ENCODE results near the gene WDR54. TPM values are rescaled to one million over a fixed set of nuclear protein-coding genes. Genes with fewer than 3 reads are reported as not detected.

The WDR54 gene, protein sequence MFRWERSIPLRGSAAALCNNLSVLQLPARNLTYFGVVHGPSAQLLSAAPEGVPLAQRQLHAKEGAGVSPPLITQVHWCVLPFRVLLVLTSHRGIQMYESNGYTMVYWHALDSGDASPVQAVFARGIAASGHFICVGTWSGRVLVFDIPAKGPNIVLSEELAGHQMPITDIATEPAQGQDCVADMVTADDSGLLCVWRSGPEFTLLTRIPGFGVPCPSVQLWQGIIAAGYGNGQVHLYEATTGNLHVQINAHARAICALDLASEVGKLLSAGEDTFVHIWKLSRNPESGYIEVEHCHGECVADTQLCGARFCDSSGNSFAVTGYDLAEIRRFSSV
- 28.3 and 33.1 TPM in 2 replicates for total RNA-seq (2014; rRNA removed; shearing (Covaris generic))

DNA sequence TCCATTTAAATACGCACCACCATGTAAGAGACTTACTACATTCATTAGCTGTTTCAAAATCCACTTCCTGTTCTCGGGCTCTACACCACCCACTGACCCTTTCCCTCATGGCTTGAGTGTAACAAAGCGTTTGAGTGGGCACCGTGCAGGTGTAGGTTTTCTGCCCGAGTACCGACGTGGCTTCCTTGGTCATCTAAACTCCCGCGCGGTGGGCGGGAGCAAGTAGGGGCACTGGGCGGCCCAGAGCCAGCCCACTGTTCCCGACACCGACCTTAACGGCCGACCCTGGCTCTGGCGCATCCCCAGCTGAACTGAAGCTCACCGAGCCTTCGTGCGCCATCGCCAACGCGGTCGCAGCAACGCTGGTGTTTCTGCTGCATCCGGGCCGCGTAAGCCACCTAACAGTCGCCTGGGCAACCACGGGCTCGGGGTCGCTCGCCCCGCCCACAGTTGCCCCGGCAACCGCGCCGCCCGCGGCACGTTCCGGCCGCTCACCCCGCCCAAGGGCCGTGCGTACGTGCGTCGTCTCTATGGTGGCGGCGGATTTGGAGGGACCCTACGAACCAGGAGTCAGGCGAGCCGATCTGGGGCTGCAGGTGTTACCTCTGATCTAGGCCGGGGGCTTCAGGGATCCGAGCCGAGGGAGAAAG, at the start of gene WDR54, which contains the start of gene C2orf81:
Gene WDR54 (plus strand): TSS at position 510 of the 650 bp plus-strand sequence. CDS start 424 bp downstream, outside the sequence.
Gene C2orf81 (minus strand): TSS at position 399 of the 650 bp plus-strand sequence. CDS start 59 bp downstream, at position 340.
- Histone ChIP-seq H3K27ac (no peak within 1 kb of the TSS; the same call in 1 of the 2 replicates), H3K4me1 (peaks cover 3% of the 10 kb centered on the region; the same call in 1 of the 2 replicates), H3K36me3 (peaks cover 5% of the 10 kb centered on the region; the same call in 1 of the 2 replicates), H3K9me3 (replicated peaks) (no peaks in the 10 kb centered on the region), H3K27me3 (peaks cover 13% of the 10 kb centered on the region), H3K4me3 (peak within 1 kb of the TSS; percentile 68)
- DNase-seq, result peak; percentile 89 to 95

DNA sequence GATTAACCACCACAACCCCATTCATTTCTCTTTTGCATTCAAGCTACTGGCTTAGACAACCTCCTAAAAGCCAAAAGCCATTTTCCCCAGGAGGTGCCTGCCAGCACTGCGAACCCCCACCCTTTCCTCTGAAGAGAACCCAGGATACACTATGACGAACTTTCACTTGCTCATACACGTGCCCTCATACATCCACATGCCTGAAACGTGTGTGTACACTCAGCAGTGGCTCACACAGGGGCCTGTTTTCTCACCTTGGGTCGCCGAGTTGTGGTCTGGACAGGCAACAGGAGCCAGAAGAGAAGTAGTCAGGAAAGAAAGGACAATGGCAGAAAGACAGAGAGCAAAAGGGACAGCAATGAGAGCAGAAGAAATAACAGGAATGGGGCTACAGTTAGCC, 48.9 kb upstream of the WDR54 start:
- H3K36me3 ChIP-seq, result peaks cover 34% of the 10 kb centered on the region
- H3K9me3 ChIP-seq (replicated peaks), result no peaks in the 10 kb centered on the region
- no peak for DNase-seq
- no peaks in the 10 kb centered on the region for H3K4me1 ChIP-seq
- H3K4me3 ChIP-seq, result no peak overlapping the region
- H3K27ac ChIP-seq, result no peak overlapping the region
- no peaks in the 10 kb centered on the region for H3K27me3 ChIP-seq

DNA sequence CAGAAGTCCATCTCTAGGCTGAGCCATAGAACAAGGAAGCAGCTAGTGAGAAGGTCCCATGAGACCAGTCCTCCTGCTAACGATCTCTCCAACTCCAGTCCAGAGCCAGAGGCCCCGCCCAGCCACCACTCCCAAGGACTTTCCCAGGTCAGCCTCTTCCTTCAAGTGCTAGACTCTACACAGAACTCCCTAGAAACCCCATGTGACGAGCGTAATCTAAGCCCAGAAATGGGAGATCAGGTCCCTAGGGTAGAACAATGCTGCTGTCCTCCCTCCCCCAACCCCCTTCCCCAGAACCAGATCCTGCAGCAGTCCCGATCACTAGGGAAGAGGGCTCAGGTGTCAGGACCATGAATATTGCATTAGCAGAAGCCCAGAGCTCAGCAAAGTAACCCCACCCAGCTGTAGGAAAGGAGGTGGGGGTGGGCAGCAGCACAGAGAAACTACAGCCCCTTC, 48.3 kb upstream of the WDR54 start:
- Histone ChIP-seq H3K4me1 (no peaks in the 10 kb centered on the region), H3K9me3 (replicated peaks) (no peaks in the 10 kb centered on the region), H3K27ac (no peak overlapping the region), H3K27me3 (no peaks in the 10 kb centered on the region), H3K4me3 (no peak overlapping the region), H3K36me3 (peaks cover 30% of the 10 kb centered on the region)
- DNase-seq, result peak in 1 of 2 experiments; percentile 22

DNA sequence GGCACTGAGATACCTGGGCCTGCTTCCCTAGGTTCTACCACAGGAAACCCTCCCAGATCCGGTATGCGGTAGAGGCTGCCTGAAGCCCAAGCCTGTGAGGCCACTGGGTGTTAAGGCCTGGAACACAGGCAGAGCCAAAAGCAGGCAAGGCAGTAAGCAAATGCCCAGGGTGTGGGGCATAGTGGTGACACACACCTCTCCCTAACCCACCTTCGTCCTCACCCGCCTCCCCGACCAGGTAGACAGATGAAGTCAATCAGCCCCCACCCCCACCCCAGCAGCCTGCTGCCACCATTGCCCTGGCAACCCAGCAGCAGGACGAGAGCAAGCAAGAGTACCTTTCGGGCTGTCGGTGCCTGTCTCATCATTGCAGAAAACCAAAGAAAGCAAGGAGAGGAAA, 47.5 kb upstream of the WDR54 start:
- Histone ChIP-seq H3K36me3 (peaks cover 22% of the 10 kb centered on the region), H3K27ac (no peak overlapping the region), H3K4me1 (no peaks in the 10 kb centered on the region), H3K4me3 (no peak overlapping the region), H3K27me3 (no peaks in the 10 kb centered on the region), H3K9me3 (replicated peaks) (no peaks in the 10 kb centered on the region)
- no peak for DNase-seq

DNA sequence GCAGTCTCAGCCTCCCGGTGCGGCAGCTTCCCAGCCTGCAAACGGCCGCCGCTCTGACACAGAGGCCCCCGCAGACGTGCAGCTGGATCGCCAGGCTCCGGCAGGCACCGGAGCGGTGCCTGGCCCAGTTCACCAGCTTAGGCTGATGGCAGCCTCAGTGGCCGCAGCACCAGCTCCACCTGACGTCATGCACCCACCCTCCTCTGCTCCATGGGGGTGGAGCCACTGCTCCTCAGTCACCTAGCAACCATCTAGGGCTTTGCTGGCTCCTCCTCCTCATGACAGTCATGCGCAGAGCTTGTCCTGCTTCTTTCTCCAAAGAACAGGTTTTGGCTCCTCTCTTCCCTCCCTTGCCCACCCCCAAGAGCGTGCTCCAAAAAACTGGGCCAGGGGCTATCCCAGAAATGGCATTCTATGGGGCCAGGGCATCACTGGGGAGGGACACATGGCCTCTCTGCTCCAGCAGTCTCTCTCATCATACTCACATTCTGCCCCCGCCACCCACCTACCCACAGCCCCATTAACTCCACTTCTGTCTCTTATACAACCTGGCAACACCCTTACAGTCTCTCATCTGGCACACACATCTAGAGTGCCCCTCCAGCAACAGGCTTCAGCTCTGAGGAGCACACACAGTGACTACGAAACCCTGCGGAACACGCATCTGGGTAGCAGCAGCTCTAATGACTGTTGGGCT, 46.9 kb upstream of the WDR54 start:
- Histone ChIP-seq H3K36me3 (peaks cover 17% of the 10 kb centered on the region), H3K27me3 (no peaks in the 10 kb centered on the region), H3K27ac (no peak overlapping the region), H3K4me3 (no peak overlapping the region), H3K9me3 (replicated peaks) (no peaks in the 10 kb centered on the region), H3K4me1 (no peaks in the 10 kb centered on the region)
- no peak for DNase-seq

DNA sequence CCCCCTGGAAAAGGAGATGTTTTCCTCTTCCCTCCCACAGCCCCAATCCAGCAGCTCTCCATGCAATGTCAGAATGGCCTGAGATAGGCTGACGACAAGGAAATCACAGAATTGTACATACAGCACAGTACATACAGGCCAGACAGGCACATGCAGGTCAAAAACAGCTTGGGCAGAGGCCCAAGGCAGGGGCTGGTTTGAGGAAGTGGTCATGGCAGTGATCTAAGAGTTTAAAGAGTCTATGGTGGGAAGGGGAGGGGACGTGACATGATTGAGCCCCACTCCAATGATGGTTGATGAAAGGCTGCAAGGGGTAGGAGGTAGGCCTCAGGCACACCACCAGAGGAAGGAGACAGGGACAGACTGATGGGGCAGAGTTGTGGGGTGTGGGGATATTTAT, 45.7 kb upstream of the WDR54 start:
- Histone ChIP-seq H3K27ac (no peak overlapping the region), H3K27me3 (no peaks in the 10 kb centered on the region), H3K4me3 (no peak overlapping the region), H3K4me1 (no peaks in the 10 kb centered on the region; the same call in 1 of the 2 replicates), H3K9me3 (replicated peaks) (no peaks in the 10 kb centered on the region), H3K36me3 (peaks cover 9% of the 10 kb centered on the region)
- DNase-seq, result no peak

DNA sequence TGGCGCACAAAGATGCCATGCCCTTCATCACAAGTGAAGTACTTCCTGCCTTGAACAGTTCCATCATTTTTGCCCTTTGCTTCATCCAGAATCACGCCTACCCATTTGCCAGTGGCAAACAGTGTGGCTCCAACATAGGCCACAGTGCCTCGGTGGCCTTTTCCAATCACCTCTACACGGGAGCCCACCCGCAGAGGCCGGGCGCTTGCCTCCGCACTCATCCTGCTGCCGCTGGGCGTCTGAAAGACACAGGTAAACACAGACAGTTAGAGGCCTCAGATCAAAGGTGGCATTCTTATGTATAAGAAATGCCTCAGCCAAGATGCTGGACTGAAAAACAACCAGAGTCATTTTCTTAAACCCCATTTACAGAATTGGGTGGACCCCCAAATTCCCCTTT, 43.5 kb upstream of the WDR54 start:
- Histone ChIP-seq H3K4me3 (no peak overlapping the region), H3K27me3 (no peaks in the 10 kb centered on the region), H3K36me3 (peaks cover 12% of the 10 kb centered on the region; the same call in 1 of the 2 replicates), H3K9me3 (replicated peaks) (no peaks in the 10 kb centered on the region), H3K4me1 (no peaks in the 10 kb centered on the region; the same call in 1 of the 2 replicates), H3K27ac (no peak overlapping the region)
- no peak for DNase-seq

DNA sequence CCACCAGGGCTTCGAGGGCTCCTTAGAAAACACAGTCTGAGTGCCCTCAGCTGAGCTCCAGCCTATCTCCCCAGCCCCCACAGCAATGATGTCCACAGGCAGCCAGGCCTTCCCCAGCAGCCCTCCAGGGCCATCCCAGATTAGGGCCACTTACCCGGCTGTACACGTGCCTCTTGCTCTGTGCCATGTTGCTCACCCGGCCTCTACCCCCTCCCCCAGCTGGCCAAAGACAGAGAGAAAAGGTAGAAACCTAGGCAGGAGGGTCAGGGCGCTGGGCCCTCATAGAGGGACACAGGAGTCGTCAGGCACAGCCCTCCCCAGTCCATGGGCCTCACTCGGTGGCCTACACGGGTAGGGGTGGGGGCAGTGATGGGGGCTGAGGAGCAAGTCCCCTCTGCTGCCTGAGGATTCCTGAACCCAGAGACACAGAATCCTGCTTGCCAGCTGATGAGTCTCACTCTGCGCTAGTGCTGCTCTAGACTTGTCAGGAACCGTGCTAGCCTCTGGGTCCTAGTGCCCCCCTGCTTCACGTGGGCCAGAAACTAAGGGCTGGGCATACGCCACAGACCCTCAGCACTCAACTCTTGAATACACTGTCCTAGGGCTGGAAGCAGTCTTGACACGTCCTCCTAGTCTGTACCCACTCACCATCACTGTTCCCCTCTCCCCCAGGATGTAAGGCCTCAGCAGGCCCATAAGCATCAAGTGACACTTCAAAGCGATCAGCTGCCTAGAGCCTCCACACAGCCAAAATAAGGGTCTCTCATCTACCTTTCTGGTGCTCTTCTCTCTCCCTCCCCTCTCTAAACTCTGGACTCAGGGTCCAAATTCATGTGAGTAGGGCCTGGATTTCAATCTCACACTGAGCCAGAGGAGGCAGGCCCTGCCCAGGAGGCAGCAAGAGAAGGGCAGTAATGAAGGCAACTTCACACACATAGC, 41.4 kb upstream of the WDR54 start, which contains the start of gene DCTN1:
Gene DCTN1 (minus strand): TSS at position 461 of the 939 bp plus-strand sequence. CDS start 274 bp downstream, at position 187.
- H3K27ac ChIP-seq, result no peak within 1 kb of the TSS
- H3K4me3 ChIP-seq, result no peak within 1 kb of the TSS
- no peaks in the 10 kb centered on the region for H3K9me3 ChIP-seq (replicated peaks)
- peaks cover 15% of the 10 kb centered on the region; the same call in 1 of the 2 replicates for H3K36me3 ChIP-seq
- H3K27me3 ChIP-seq, result no peaks in the 10 kb centered on the region
- no peaks in the 10 kb centered on the region; the same call in 1 of the 2 replicates for H3K4me1 ChIP-seq
- peak; percentile 39 to 55 for DNase-seq

DNA sequence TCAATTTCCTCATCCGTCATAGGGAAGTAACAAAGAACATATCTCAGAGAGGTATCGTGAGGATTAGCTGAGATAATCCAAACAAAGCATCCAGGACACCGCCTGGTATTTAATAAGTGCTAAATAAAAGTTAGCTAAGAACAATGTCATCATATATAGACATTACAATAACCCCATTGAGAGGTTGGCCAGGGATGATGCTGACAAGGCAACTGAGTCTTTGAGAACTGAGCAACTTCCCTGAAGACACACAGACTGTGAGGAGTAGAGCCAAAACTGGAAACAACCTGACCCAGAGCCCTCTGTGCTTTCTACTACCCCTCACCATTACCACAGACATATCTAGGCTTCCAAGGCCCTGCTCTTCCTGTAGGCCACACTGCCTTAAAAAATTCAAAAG, 39.8 kb upstream of the WDR54 start:
- no peak for DNase-seq
- H3K27me3 ChIP-seq, result no peaks in the 10 kb centered on the region
- H3K9me3 ChIP-seq (replicated peaks), result no peaks in the 10 kb centered on the region
- peaks cover 11% of the 10 kb centered on the region; the same call in 1 of the 2 replicates for H3K36me3 ChIP-seq
- H3K27ac ChIP-seq, result no peak overlapping the region
- no peak overlapping the region for H3K4me3 ChIP-seq
- H3K4me1 ChIP-seq, result no peaks in the 10 kb centered on the region; the same call in 1 of the 2 replicates

DNA sequence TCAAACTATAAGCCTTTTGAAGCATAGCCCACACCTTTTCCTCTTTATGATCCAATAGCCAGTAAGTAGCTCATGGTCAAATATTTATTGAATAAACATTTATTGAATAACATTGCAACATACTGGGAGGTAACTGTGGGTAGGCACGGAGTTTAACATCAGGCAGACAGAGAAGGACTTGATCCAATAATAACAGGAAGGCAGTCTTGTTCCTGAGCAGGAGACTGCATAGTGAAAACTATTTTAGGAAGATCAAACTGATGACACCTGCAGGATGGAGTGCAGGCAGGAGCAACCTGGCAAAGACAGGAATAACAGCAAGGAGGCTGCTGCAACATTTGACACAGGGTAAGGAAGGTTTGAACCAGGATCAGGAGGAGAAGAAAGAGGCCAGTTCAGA, 38.3 kb upstream of the WDR54 start:
- no peaks in the 10 kb centered on the region; the same call in 1 of the 2 replicates for H3K4me1 ChIP-seq
- no peak overlapping the region for H3K27ac ChIP-seq
- DNase-seq, result no peak
- 0 out of 2 replicates have a peak, but pooled peaks cover 5% of the 10 kb centered on the region for H3K36me3 ChIP-seq
- no peaks in the 10 kb centered on the region for H3K27me3 ChIP-seq
- H3K9me3 ChIP-seq (replicated peaks), result no peaks in the 10 kb centered on the region
- no peak overlapping the region for H3K4me3 ChIP-seq

DNA sequence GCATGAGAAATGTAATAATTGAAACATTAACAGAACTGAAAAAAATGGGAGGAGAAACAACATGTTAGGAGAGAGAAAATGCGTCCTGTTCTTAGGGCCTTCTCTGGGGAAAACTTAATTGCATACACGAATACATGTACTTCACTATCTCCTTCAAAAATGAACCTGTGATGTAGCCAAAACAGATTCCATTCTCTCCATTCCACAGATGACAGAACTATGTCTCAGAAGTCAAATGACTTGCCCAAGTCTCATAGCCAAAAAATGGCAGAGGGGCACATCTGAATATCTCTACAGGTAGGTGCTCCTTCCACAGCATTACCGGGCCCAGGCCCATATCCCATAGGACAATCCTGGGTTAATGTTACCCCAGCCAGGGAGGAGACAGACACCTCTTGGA, 37.5 kb upstream of the WDR54 start:
- Histone ChIP-seq H3K4me1 (no peaks in the 10 kb centered on the region; the same call in 1 of the 2 replicates), H3K36me3 (0 out of 2 replicates have a peak, but pooled peaks cover 5% of the 10 kb centered on the region), H3K9me3 (replicated peaks) (no peaks in the 10 kb centered on the region), H3K4me3 (no peak overlapping the region), H3K27ac (no peak overlapping the region), H3K27me3 (no peaks in the 10 kb centered on the region)
- DNase-seq, result no peak

DNA sequence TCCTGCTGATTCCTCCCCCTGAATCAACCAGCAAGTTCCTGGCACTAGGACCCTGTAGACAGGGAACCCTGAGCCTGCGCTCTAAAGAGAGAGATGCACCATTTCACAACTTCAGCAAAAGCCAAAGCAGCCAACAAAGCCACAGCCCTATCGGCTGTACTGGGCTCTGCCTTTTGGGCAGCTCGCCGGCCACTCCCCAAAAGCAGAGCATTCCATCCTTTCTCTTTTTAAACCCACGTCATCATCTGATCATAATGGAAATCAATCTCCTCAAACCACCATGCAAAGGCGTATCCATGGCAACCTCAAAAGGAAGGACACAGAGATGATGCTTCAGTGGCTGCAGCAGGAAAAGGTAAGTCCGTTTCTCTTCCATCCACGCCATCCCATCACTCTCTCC, 36.1 kb upstream of the WDR54 start:
- H3K27me3 ChIP-seq, result no peaks in the 10 kb centered on the region
- DNase-seq, result no peak
- H3K27ac ChIP-seq, result no peak overlapping the region
- H3K36me3 ChIP-seq, result 0 out of 2 replicates have a peak, but pooled peaks cover 5% of the 10 kb centered on the region
- no peaks in the 10 kb centered on the region for H3K9me3 ChIP-seq (replicated peaks)
- H3K4me1 ChIP-seq, result peaks cover 5% of the 10 kb centered on the region; the same call in 1 of the 2 replicates
- H3K4me3 ChIP-seq, result no peak overlapping the region

DNA sequence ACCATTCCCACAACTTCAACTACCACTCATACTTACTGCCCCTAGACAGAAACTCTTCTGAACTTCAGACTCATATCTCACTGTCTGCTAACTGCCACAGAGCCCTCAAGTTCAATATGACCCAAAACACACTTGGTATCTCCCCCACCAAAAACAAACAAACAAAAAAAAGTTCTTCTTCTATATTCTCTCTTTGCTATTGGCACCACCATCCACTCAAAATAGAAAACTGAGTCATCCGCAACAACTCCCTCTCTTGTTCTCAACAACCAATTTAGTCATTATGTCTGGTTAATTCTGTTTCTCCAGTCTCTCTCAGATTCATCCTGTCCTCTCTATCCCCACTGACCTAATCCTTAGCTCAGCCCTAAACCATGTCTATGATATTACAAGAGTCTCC, 34.2 kb upstream of the WDR54 start:
- H3K4me1 ChIP-seq, result peaks cover 9% of the 10 kb centered on the region; the same call in 1 of the 2 replicates
- no peaks in the 10 kb centered on the region for H3K9me3 ChIP-seq (replicated peaks)
- H3K27ac ChIP-seq, result no peak overlapping the region
- H3K36me3 ChIP-seq, result 0 out of 2 replicates have a peak, but pooled peaks cover 3% of the 10 kb centered on the region
- no peak for DNase-seq
- H3K27me3 ChIP-seq, result no peaks in the 10 kb centered on the region
- H3K4me3 ChIP-seq, result no peak overlapping the region
